ENCODE data around the gene RPL12. TPM values are rescaled to one million over a fixed set of nuclear protein-coding genes. Genes with fewer than 3 reads are reported as not detected.

The RPL12 gene
- total and polyA plus RNA-seq, 2 of the 13 experiments (the other 11 are each of a cell fraction or from before 2014, with no cell fraction given) = 1,551 to 2,590 TPM

- TF ChIP-seq MLX (CRISPR knock-in tag; IDR thresholded peaks at IDR 0.05) (0 out of 2 replicates have a peak, but pooled peaks have one; percentile 10), GABPA (IDR thresholded peaks at IDR 0.05; ENCODE audit: low read depth, low read length) (peak; percentile 84), GABPA (CRISPR knock-in tag; IDR thresholded peaks at IDR 0.05; ENCODE audit: low read depth) (peak; percentile 99), MXD4 (CRISPR knock-in tag; IDR thresholded peaks at IDR 0.05) (peak; percentile 70), TEAD3 (CRISPR knock-in tag; optimal IDR thresholded peaks at IDR 0.05; ENCODE audit: borderline replicate concordance) (peak; percentile 6), PBX3 (CRISPR knock-in tag; IDR thresholded peaks at IDR 0.05; ENCODE audit: borderline replicate concordance) (no peak), NFE2L2 (IDR thresholded peaks at IDR 0.05; ENCODE audit: low read length) (no peak), ZBTB3 (CRISPR knock-in tag; IDR thresholded peaks at IDR 0.05; ENCODE audit: borderline replicate concordance, low read depth) (peak; percentile 87), TP53 (CRISPR knock-in tag; conservative IDR thresholded peaks at IDR 0.05) (0 out of 2 replicates have a peak, but pooled peaks have one; percentile 84), HINFP (CRISPR knock-in tag; IDR thresholded peaks at IDR 0.05; ENCODE audit: low read depth) (no peak), CHD4 (IDR thresholded peaks at IDR 0.05; ENCODE audit: borderline replicate concordance, low read length) (no peak), ETV6 (CRISPR knock-in tag; conservative IDR thresholded peaks at IDR 0.05) (no peak; the same call in 1 of the 2 replicates), ZNF281 (CRISPR knock-in tag; IDR thresholded peaks at IDR 0.05; ENCODE audit: borderline replicate concordance) (peak; percentile 9; the same call in 1 of the 2 replicates), ZSCAN22 (CRISPR knock-in tag; IDR thresholded peaks at IDR 0.05) (no peak), IRF1 (CRISPR knock-in tag; IDR thresholded peaks at IDR 0.05; ENCODE audit: low read depth) (no peak), ZNF180 (CRISPR knock-in tag; IDR thresholded peaks at IDR 0.05; ENCODE audit: borderline replicate concordance, low read depth) (no peak), ZNF816 (CRISPR knock-in tag; IDR thresholded peaks at IDR 0.05; ENCODE audit: borderline replicate concordance) (peak; percentile 48; the same call in 1 of the 2 replicates), FOXA3 (CRISPR knock-in tag; IDR thresholded peaks at IDR 0.05) (peak; percentile 14; the same call in 1 of the 2 replicates), DMAP1 (CRISPR knock-in tag; IDR thresholded peaks at IDR 0.05) (peak; percentile 77; the same call in 1 of the 2 replicates), THAP7 (CRISPR knock-in tag; IDR thresholded peaks at IDR 0.05) (0 out of 2 replicates have a peak, but pooled peaks have one; percentile 38), SNAPC5 (CRISPR knock-in tag; IDR thresholded peaks at IDR 0.05; ENCODE audit: borderline replicate concordance) (peak; percentile 89; the same call in 1 of the 2 replicates)
Observed at GRCh38 chr9:127423934-127424675, 27.1 kb downstream of the RPL12 start, which contains the start of gene ZNF79 (continued).

All from HepG2 (cell line).